Ovary (tissue), 9 donors: ENCODE measurements around the gene MTHFR. TPM values are rescaled to one million over a fixed set of nuclear protein-coding genes. Genes with fewer than 3 reads are reported as not detected.

Experiments used
- DNase-seq, 5 donors: peaks; one replicate each; pipeline ENCODE4 v3.0.0-alpha.2; 2019 to 2020
- H3K27ac ChIP-seq, 2 donors: fragments of 200-600 bp; one replicate each; pipeline versions ENCODE4 v1.5.1 to v1.8.0; 2019 to 2022
- H3K27me3 ChIP-seq: fragments of 200-600 bp; one replicate; pipeline ENCODE4 v1.8.0; 2022
- H3K36me3 ChIP-seq: fragments of 200-600 bp; sonication (generic); one replicate; pipeline ENCODE4 v1.5.1; 2019
- H3K4me1 ChIP-seq: one replicate; pipeline ENCODE4 v1.8.1; 2013; ENCODE audit warnings: mild to moderate bottlenecking, moderate library complexity; ENCODE audit not compliant: insufficient read depth
- H3K4me3 ChIP-seq: fragments of 200-600 bp; sonication (generic); one replicate; pipeline ENCODE4 v1.5.1; 2017
- H3K9me3 ChIP-seq, 2 donors: fragments of 200-600 bp in 1 of 2; sonication (generic) in 1 of 2; one replicate each; pipeline versions ENCODE4 v1.5.1 to v1.8.1; 2013 to 2019; ENCODE audit warnings: mild to moderate bottlenecking in 1 of 2, moderate library complexity in 1 of 2
- EP300 ChIP-seq: sonication (generic); formaldehyde crosslinking; IDR thresholded peaks from one replicate; pipeline ENCODE4 v1.6.1; 2017; ENCODE audit warnings: antibody characterized with exemption
- POLR2A ChIP-seq: fragments of 450-650 bp; IDR thresholded peaks from one replicate; pipeline ENCODE4 v1.6.1; 2017; ENCODE audit warnings: antibody characterized with exemption, mild to moderate bottlenecking, moderate library complexity
- WGBS, 3 donors: extraction: QIAGEN DNeasy Blood & Tissue Kit in 1 of 3; methylation state at CpG; one replicate each; pipeline versions ENCODE4 v1.1.5 to v1.1.7; 2013 to 2017; 5-methylcytosine and 5-hydroxymethylcytosine counted together
- intact Hi-C, 4 donors: fragments of 100-400 bp; cut with DNase I; formaldehyde crosslinking; loops; one replicate each; pipeline versions ENCODE4 v1.11.0 to v1.15.1; 2022 to 2023
- polyA plus RNA-seq, 2 donors: library from polyadenylated mRNA; stranded (reverse); fragments of 200-250 nt in 1 of 2; fragments of 350-450 nt in 1 of 2; fragmentation: Illumina TruSeq in 1 of 2; extraction: RNeasy Lipid Tissue Mini Kit (QIAGEN cat#74804) in 1 of 2; gene quantifications; one replicate each; pipeline ENCODE4 v1.2.3, GENCODE V29; 2013 to 2014
- total RNA-seq, 7 donors: library from RNA; depleted of rRNA in 2 of 7; stranded (reverse); fragments of >200 nt in 2 of 7; fragmentation: NEBNext Ultra II Directional in 3 of 7; extraction: Animal tissue kit (Norgen Biotek cat#: 25700) in 3 of 7; gene quantifications; one replicate each; pipeline versions ENCODE4 v1.1.0 to v1.2.4, GENCODE V29; 2016 to 2023
- TF ChIP-seq, protein P1 (sequence below), 3 donors: fragments of 450-650 bp in 2 of 3; fragments of 200-600 bp in 1 of 3; IDR thresholded peaks; one replicate each; pipeline versions ENCODE4 v1.5.1 to v1.8.0; 2016 to 2022; ENCODE audit warnings: antibody characterized with exemption in 3 of 3, mild to moderate bottlenecking in 1 of 3
- donor health status: DM: no; HTN: no; CAD: no; lungs with moderate emphysema.
- donor health status: DM: no; HTN: no; CAD: no.
- donor health status: Bipolar disorder and iron deficiency.
- donor health status: DM: yes; HTN: yes; CAD: no.
- donor health status: DM: no; HTN: no; CAD: no.
- donor health status: DM: yes; HTN: yes; CAD: no.

The MTHFR gene
- total and polyA plus RNA-seq, 9 donors, result 13.1 to 161 (median 55.6) TPM

DNA sequence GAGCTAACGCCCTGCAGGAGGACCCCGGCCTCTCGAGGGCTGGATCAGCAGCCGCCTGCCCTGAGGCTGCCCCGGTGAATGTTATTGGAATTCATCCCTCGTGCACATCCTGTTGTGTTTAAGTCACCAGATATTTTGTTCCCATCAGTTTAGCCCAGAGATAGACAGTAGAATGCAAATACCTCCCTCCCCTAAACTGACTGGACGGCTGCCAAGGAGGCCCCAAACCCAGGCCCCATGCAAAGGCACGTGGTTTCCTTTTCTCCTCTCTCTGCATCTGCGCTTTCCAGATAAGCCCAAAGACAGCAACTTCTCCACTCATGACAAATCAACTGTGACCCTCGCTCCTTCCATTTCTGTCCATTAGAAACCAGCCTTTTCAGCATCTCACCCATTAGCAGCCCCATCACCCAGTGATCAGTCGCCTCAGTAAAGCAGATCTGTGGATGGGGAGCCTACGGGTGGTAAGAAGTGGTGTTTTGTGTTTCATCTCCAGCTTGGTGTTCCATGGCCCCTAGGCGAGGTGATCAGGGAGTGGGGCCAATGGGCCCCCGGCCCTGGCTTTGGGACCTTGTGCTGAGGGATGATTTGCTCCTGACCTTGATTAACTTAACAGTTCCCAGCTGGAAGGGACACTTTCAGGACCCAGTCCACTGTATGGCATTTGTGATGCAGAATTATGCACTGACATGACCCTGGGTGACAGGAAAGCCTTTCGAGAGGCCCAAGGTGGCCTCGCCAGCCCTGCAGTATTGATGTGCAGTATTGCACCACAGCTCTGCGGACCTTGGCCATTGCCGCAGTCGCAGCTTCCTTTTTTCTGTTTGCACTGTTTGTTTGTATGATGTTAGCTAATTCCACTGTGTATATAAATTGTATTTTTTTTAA lies 36.6 kb upstream of the MTHFR start:
- Histone ChIP-seq H3K27me3 (no peaks in the 10 kb centered on the region), H3K36me3 (no peaks in the 10 kb centered on the region), H3K4me3 (no peak overlapping the region), H3K27ac (peak overlapping the region in 1 of 2 donors; percentile 10), H3K4me1 (peaks cover 6% of the 10 kb centered on the region), H3K9me3 (no peaks in the 10 kb centered on the region)
- WGBS, 3 donors, result 38 to 43% (median 39%) methylated on average over 19 of the region's 19 CpGs
- DNase-seq, result peak; percentile 55 to 79 (median 72)
- intact Hi-C loops, result loop anchor here (5.0 to 10.0 kb wide), 5 partner anchors 50 to 362 kb away; no protein-coding TSS in a partner anchor
- TF ChIP-seq, protein P1, sequence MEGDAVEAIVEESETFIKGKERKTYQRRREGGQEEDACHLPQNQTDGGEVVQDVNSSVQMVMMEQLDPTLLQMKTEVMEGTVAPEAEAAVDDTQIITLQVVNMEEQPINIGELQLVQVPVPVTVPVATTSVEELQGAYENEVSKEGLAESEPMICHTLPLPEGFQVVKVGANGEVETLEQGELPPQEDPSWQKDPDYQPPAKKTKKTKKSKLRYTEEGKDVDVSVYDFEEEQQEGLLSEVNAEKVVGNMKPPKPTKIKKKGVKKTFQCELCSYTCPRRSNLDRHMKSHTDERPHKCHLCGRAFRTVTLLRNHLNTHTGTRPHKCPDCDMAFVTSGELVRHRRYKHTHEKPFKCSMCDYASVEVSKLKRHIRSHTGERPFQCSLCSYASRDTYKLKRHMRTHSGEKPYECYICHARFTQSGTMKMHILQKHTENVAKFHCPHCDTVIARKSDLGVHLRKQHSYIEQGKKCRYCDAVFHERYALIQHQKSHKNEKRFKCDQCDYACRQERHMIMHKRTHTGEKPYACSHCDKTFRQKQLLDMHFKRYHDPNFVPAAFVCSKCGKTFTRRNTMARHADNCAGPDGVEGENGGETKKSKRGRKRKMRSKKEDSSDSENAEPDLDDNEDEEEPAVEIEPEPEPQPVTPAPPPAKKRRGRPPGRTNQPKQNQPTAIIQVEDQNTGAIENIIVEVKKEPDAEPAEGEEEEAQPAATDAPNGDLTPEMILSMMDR (IDR thresholded peaks at IDR 0.05), result no peak
- TF ChIP-seq EP300, result no peak
- no peak for TF ChIP-seq POLR2A

DNA sequence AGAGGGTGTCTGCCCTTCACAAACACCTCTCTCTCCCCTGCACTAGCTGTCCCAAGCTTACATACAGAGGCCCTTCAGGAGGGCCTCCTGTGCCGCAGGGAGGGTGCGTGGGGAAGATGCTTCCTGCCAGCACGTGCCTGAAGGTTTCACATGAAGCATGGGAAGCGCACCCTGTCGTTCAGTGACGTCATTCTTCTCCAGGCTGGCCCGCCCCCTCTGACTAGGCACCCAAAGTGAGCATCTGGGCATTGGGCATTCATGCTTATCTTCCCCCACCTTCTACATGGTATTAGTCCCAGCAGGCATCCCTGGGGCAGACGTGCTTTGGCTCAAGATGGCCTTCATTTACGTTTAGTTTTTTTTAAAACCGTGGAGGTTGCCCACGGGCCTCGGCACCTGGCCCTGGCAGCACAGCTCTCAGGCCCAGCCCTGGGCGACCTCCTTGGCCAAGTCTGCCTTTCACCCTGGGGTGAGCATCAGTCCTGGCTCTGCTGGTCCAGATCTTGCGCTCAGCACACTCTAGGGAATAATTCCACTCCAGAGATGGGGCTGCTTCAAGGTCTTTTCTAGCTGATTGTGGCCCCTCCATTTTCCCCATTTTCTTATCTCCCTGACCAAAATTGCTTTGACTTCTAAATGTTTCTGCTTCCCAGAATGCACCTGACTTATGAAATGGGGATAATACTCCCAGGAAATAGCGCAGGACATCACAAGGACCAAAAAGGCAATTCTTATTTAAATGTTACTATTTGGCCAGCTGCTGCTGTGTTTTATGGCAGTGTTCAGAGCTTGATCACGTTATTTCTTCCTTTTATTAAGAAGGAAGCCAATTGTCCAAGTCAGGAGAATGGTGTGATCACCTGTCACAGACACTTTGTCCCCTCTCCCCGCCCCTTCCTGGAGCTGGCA lies 35.7 kb upstream of the MTHFR start:
- Histone ChIP-seq H3K4me1 (peaks cover 6% of the 10 kb centered on the region), H3K27me3 (no peaks in the 10 kb centered on the region), H3K9me3 (no peaks in the 10 kb centered on the region), H3K4me3 (no peak overlapping the region), H3K27ac (no peak overlapping the region), H3K36me3 (no peaks in the 10 kb centered on the region)
- intact Hi-C loops, result loop anchor here (5.0 to 10.0 kb wide), 5 partner anchors 51 to 363 kb away; no protein-coding TSS in a partner anchor
- TF ChIP-seq POLR2A, result no peak
- TF ChIP-seq EP300, result no peak
- TF ChIP-seq, protein P1 (IDR thresholded peaks at IDR 0.05), result no peak
- DNase-seq, result no peak
- 49 to 60% (median 50%) methylated on average over 17 of the region's 17 CpGs for WGBS, 3 donors

DNA sequence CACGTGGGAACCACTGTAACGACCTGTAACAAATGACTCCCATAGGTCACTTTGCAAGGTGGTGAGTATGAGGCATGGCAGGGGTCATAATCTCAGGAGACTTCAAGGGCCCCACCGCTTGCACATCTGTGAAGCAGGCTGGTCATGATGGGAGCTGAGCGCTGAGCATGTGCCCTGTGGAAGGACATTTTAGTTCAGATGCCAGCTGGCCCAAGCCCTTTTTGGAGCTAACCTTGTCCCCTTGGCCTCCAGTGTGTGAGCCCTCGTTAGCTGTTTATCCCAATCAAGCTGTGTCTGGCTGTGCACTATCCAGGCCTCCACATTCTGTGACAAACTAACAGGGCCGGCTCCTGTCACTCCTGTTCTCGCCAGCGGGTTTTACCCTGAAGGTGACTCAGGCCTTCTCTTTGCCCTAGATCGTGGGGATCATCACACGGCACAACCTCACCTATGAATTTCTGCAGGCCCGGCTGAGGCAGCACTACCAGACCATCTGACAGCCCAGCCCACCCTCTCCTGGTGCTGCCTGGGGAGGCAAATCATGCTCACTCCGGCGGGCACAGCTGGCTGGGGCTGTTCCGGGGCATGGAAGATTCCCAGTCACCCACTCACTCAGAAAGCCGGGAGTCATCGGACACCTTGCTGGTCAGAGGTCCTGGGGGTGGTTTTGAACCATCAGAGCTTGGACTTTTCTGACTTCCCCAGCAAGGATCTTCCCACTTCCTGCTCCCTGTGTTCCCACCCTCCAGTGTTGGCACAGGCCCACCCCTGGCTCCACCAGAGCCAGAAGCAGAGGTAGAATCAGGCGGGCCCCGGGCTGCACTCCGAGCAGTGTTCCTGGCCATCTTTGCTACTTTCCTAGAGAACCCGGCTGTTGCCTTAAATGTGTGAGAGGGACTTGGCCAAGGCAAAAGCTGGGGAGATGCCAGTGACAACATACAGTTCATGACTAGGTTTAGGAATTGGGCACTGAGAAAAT lies 34.3 kb upstream of the MTHFR start:
- no peaks in the 10 kb centered on the region for H3K27me3 ChIP-seq
- WGBS, 3 donors, result 84 to 85% (median 84%) methylated on average over 20 of the region's 20 CpGs
- TF ChIP-seq EP300 (no peak), POLR2A (no peak)
- TF ChIP-seq, protein P1 (IDR thresholded peaks at IDR 0.05), result no peak
- no peak overlapping the region for H3K4me3 ChIP-seq
- H3K36me3 ChIP-seq, result no peaks in the 10 kb centered on the region
- H3K9me3 ChIP-seq, result no peaks in the 10 kb centered on the region
- intact Hi-C loops, result loop anchor here (5.0 to 10.0 kb wide), 7 partner anchors 52 to 365 kb away; no protein-coding TSS in a partner anchor
- H3K27ac ChIP-seq, result no peak overlapping the region
- peaks cover 6% of the 10 kb centered on the region for H3K4me1 ChIP-seq
- no peak for DNase-seq
